GM23338 (cell line): Measurements from ENCODE around the gene ATG2A. TPM values are rescaled to one million over a fixed set of nuclear protein-coding genes. Genes with fewer than 3 reads are reported as not detected.

Source experiments
- ATAC-seq: fragments of 200-7000 bp; cut with Tn5 transposase; 3 replicates; pipeline ENCODE4 v1.9.1; 2020
- DNase-seq: peaks from one replicate; pipeline ENCODE4 v3.0.0-alpha.2; 2015; ENCODE audit warnings: low spot score
- H2AFZ ChIP-seq: fragments of 200-600 bp; sonication (generic); 2 replicates; pipeline ENCODE4 v1.8.0; 2016; ENCODE audit warnings: antibody characterized with exemption, mild to moderate bottlenecking, moderate library complexity
- H3F3A ChIP-seq: fragments of 200-600 bp; sonication (generic); replicated peaks from 2 replicates; pipeline ENCODE4 v1.8.0; 2017; ENCODE audit warnings: antibody characterized with exemption, mixed run types, low read depth
- H3K27ac ChIP-seq: fragments of 200-600 bp; sonication (generic); 2 replicates; pipeline ENCODE4 v1.6.1; 2016; ENCODE audit warnings: low read depth
- H3K27me3 ChIP-seq: fragments of 200-600 bp; sonication (generic); 2 replicates; pipeline ENCODE4 v1.8.0; 2016; ENCODE audit warnings: mild to moderate bottlenecking, mixed run types, moderate library complexity; ENCODE audit not compliant: insufficient read depth
- H3K36me3 ChIP-seq: fragments of 200-600 bp; sonication (generic); 2 replicates; pipeline ENCODE4 v1.8.0; 2016; ENCODE audit warnings: mild to moderate bottlenecking; ENCODE audit not compliant: insufficient read depth
- H3K4me1 ChIP-seq: fragments of 200-600 bp; sonication (generic); 2 replicates; pipeline ENCODE4 v1.8.0; 2016; ENCODE audit warnings: mild to moderate bottlenecking, moderate library complexity; ENCODE audit not compliant: insufficient read depth
- H3K4me2 ChIP-seq: fragments of 200-600 bp; sonication (generic); 2 replicates; pipeline ENCODE4 v1.7.1; 2017; ENCODE audit warnings: mixed run types
- H3K4me3 ChIP-seq: fragments of 200-600 bp; sonication (generic); 2 replicates; pipeline ENCODE4 v1.6.1; 2016; ENCODE audit warnings: mixed run types
- H3K79me2 ChIP-seq: fragments of 200-600 bp; sonication (generic); replicated peaks from 2 replicates; pipeline ENCODE4 v1.8.0; 2017; ENCODE audit warnings: mild to moderate bottlenecking; ENCODE audit not compliant: insufficient read depth
- H3K9me2 ChIP-seq: fragments of 200-600 bp; sonication (generic); 2 replicates; pipeline ENCODE4 v1.8.0; 2017; ENCODE audit not compliant: insufficient read depth
- H4K20me1 ChIP-seq: fragments of 200-600 bp; sonication (generic); replicated peaks from 2 replicates; pipeline ENCODE4 v1.8.0; 2017; ENCODE audit warnings: mild to moderate bottlenecking; ENCODE audit not compliant: insufficient read depth
- H3K27ac Mint-ChIP-seq: 2 replicates; pipeline ENCODE4 v1.8.0; 2020; ENCODE audit warnings: inconsistent platforms, mild to moderate bottlenecking, moderate library complexity, mixed read lengths
- H3K27me3 Mint-ChIP-seq: 3 replicates; pipeline ENCODE4 v1.8.0; 2022; ENCODE audit warnings: low read depth, mild to moderate bottlenecking, moderate library complexity, mixed read lengths, inconsistent platforms; ENCODE audit not compliant: insufficient read depth, poor library complexity
- H3K36me3 Mint-ChIP-seq: 3 replicates; pipeline ENCODE4 v1.8.0; 2021; ENCODE audit warnings: low read depth, mild to moderate bottlenecking, inconsistent platforms, moderate library complexity, mixed read lengths
- H3K4me1 Mint-ChIP-seq: 3 replicates; pipeline ENCODE4 v1.8.0; 2020; ENCODE audit warnings: mild to moderate bottlenecking, inconsistent platforms, mixed read lengths
- H3K4me3 Mint-ChIP-seq: 3 replicates; pipeline ENCODE4 v1.8.0; 2021; ENCODE audit warnings: moderate library complexity, mild to moderate bottlenecking, inconsistent platforms, mixed read lengths
- H3K9me3 Mint-ChIP-seq: 3 replicates; pipeline ENCODE4 v1.8.0; 2020; ENCODE audit warnings: moderate library complexity, mild to moderate bottlenecking, inconsistent platforms, mixed read lengths
- CREB1 ChIP-seq: fragments of 250-450 bp; sonication (Bioruptor Pico); IDR thresholded peaks from 2 replicates; pipeline ENCODE4 v1.5.0; 2020; ENCODE audit warnings: low read depth, mild to moderate bottlenecking, moderate library complexity
- CTCF ChIP-seq, 2 experiments: fragments of 200-600 bp in 1 of 2; sonication (generic) in 1 of 2; conservative IDR thresholded peaks; 2 replicates each; pipeline versions ENCODE4 v1.5.1 to v1.6.1; 2016 to 2017; ENCODE audit warnings: antibody characterized with exemption in 2 of 2, low read depth in 2 of 2, mild to moderate bottlenecking in 2 of 2, moderate library complexity in 1 of 2
- EZH2 ChIP-seq: fragments of 200-600 bp; sonication (generic); IDR thresholded peaks from one replicate; pipeline ENCODE4 v1.8.0; 2017; ENCODE audit warnings: antibody characterized with exemption, mild to moderate bottlenecking, low read depth; ENCODE audit not compliant: unreplicated experiment
- POLR2AphosphoS5 ChIP-seq: IDR thresholded peaks from 2 replicates; pipeline ENCODE4 v1.6.1; 2016; ENCODE audit warnings: antibody characterized with exemption, low read depth
- ZNF462 ChIP-seq: fragments of 250-450 bp; sonication (Bioruptor Pico); IDR thresholded peaks from 2 replicates; pipeline ENCODE4 v1.5.0; 2020; ENCODE audit warnings: mild to moderate bottlenecking, moderate library complexity
- polyA plus RNA-seq: library from polyadenylated mRNA; unstranded; fragments of >200 nt; fragmentation: Nextera tagmentation; extraction: Ambion mirVana; gene quantifications from 2 replicates; pipeline ENCODE4 v1.2.1, GENCODE V29; 2016
- total RNA-seq: library from RNA; depleted of rRNA; stranded (reverse); fragments of >200 nt; shearing (Covaris generic); gene quantifications from 2 replicates; pipeline ENCODE4 v1.2.3, GENCODE V29; 2014
- TF ChIP-seq, protein P1 (sequence below): IDR thresholded peaks from 2 replicates; pipeline ENCODE4 v1.6.1; 2016; ENCODE audit warnings: antibody characterized with exemption

ATG2A gene
- total and polyA plus RNA-seq, 2 experiments from 2014 or later = 8.7 to 31.7 TPM

DNA sequence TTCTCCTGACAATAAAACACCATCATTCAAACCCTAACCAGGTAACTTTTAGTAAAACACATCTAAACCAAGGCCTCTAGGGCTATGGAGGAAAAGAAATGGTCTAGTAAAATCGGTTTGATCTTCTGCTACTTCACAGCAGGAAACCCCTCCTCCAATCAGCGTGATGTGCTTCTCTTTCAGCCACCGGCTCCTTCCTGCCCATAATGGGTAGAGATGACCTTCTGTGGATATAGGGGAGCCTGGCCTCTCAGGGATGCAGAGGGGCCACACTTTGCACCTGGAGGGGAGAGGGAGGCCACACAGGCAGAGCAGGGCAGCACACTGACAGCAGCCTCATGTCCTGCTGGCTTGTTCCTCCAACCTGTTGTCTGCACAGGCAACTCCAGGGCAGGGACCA lies 45.5 kb downstream of the ATG2A start:
- H3K27me3 ChIP-seq = no peaks in the 10 kb centered on the region
- no peak for TF ChIP-seq CREB1
- TF ChIP-seq POLR2AphosphoS5 = no peak
- TF ChIP-seq CTCF (conservative IDR thresholded peaks at IDR 0.05; ENCODE audit: low read depth in 2 of 2) = no peak
- TF ChIP-seq, protein P1, sequence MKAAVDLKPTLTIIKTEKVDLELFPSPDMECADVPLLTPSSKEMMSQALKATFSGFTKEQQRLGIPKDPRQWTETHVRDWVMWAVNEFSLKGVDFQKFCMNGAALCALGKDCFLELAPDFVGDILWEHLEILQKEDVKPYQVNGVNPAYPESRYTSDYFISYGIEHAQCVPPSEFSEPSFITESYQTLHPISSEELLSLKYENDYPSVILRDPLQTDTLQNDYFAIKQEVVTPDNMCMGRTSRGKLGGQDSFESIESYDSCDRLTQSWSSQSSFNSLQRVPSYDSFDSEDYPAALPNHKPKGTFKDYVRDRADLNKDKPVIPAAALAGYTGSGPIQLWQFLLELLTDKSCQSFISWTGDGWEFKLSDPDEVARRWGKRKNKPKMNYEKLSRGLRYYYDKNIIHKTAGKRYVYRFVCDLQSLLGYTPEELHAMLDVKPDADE = no peak
- TF ChIP-seq ZNF462 (CRISPR knock-in tag) = no peak
- no peak for TF ChIP-seq EZH2
- H3K4me1 ChIP-seq = no peaks in the 10 kb centered on the region
- no peaks in the 10 kb centered on the region for H3K36me3 ChIP-seq
- no peaks in the 10 kb centered on the region for H3K9me2 ChIP-seq
- no peaks in the 10 kb centered on the region; the same call in 1 of the 2 replicates for H4K20me1 ChIP-seq
- H2AFZ ChIP-seq = no peak overlapping the region
- H3K27ac Mint-ChIP-seq = 0 out of 2 replicates have a peak overlapping the region, but pooled peaks have one; percentile 80
- peaks cover 8% of the 10 kb centered on the region; the same call in 2 of the 3 replicates for H3K4me1 Mint-ChIP-seq
- H3K4me2 ChIP-seq = no peak overlapping the region
- H3K36me3 Mint-ChIP-seq = peaks cover 6% of the 10 kb centered on the region; the same call in 2 of the 3 replicates
- H3K79me2 ChIP-seq = peaks cover 11% of the 10 kb centered on the region; the same call in 1 of the 2 replicates
- H3K4me3 ChIP-seq = no peak overlapping the region
- H3F3A ChIP-seq = no peaks in the 10 kb centered on the region
- H3K4me3 Mint-ChIP-seq = no peak overlapping the region
- DNase-seq (no peak), ATAC-seq (no peak)
- H3K27me3 Mint-ChIP-seq = peaks cover 4% of the 10 kb centered on the region
- no peaks in the 10 kb centered on the region for H3K9me3 Mint-ChIP-seq
- H3K27ac ChIP-seq = no peak overlapping the region
